ENCODE measurements around the gene SERPINH1.

DNA sequence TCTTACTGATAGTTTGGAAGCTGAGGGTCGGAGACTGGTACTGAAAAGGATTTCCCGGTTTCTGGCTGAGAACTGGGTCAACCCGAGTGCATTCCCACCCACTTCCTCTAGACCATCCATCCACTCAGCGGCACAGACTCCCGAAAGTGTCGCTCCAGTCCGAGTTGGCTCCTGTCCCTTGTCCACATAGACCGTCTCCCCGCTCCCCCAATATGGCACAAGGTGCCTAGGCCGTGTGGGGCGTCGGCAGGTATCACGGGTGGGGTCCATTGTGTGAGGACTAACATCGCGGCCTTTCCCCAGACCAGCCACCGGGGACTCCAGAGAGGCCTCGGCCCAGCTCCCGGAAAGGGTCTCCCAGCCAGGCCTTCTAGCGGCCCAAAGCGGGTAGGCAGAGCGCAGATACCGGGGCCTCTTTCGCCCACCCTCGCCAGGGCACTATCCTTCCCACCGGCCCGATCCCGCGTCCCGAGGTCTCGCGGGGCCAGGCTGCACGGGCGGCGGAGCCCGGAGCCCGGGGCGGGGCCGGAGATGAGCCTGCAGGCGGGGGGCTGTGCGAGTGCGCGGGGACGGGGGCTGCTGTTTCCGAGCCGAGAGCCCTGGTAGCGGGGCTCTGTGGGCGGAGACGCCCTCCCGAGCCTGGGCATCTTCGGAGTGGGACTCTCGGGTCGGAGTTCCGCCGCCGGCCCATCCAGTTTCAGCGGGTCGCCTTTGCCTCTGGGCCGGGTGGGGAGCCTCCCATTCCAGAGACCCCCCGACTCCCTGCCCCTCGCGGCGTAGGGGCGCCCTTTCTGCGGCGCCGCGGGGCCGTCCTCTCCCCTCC lies 21.1 kb downstream of the SERPINH1 start:
- TF ChIP-seq EZH2 (IDR thresholded peaks at IDR 0.05; ENCODE audit: low read length, unreplicated experiment): no peak
- TF ChIP-seq, protein P1, sequence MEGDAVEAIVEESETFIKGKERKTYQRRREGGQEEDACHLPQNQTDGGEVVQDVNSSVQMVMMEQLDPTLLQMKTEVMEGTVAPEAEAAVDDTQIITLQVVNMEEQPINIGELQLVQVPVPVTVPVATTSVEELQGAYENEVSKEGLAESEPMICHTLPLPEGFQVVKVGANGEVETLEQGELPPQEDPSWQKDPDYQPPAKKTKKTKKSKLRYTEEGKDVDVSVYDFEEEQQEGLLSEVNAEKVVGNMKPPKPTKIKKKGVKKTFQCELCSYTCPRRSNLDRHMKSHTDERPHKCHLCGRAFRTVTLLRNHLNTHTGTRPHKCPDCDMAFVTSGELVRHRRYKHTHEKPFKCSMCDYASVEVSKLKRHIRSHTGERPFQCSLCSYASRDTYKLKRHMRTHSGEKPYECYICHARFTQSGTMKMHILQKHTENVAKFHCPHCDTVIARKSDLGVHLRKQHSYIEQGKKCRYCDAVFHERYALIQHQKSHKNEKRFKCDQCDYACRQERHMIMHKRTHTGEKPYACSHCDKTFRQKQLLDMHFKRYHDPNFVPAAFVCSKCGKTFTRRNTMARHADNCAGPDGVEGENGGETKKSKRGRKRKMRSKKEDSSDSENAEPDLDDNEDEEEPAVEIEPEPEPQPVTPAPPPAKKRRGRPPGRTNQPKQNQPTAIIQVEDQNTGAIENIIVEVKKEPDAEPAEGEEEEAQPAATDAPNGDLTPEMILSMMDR (conservative IDR thresholded peaks at IDR 0.05; ENCODE audit: low read depth, low read length): peak; percentile 43; the same call in 1 of the 2 replicates
